OCI-LY7 (cell line): ENCODE results near the gene CPA3. TPM values are rescaled to one million over a fixed set of nuclear protein-coding genes. Genes with fewer than 3 reads are reported as not detected.

Source experiments
- BruUV-seq: library from RNA; stranded (reverse); fragments of 400-500 nt; replicated peaks from 2 replicates; lab custom pipeline; 2021; lab: Mats Ljungman, UMichigan
- CTCF ChIA-PET: fragments of 300-600 bp; sonication (Branson Sonifier 250); formaldehyde crosslinking; loops from one replicate; lab custom pipeline; 2022; ENCODE audit warnings: antibody characterized with exemption; ENCODE audit not compliant: unreplicated experiment; lab: Charles Lee
- POLR2A ChIA-PET: fragments of 300-600 bp; sonication (Branson Sonifier 250); formaldehyde crosslinking; loops from one replicate; lab custom pipeline; 2022; ENCODE audit warnings: antibody characterized with exemption; lab: Charles Lee
- DNase-seq: peaks from one replicate; pipeline ENCODE4 v3.0.0-alpha.2; 2015; ENCODE audit warnings: low spot score
- H2AFZ ChIP-seq: fragments of 200-600 bp; sonication (generic), shearing (Covaris generic); 2 replicates; pipeline ENCODE4 v1.6.1; 2014; ENCODE audit warnings: mild to moderate bottlenecking, antibody characterized with exemption, low read length, moderate library complexity
- H3K27ac ChIP-seq: fragments of 200-600 bp; sonication (generic); 2 replicates; pipeline ENCODE4 v1.5.1; 2014; ENCODE audit warnings: mixed run types, low read depth, mild to moderate bottlenecking, moderate library complexity, low read length, inconsistent platforms; ENCODE audit not compliant: poor library complexity, severe bottlenecking
- H3K36me3 ChIP-seq: fragments of 200-600 bp; sonication (generic); 2 replicates; pipeline ENCODE4 v1.6.1; 2014; ENCODE audit warnings: mild to moderate bottlenecking, antibody characterized with exemption, low read length, moderate library complexity, mixed read lengths; ENCODE audit not compliant: insufficient read depth
- H3K4me1 ChIP-seq: fragments of 200-600 bp; sonication (generic); 2 replicates; pipeline ENCODE4 v1.5.1; 2014; ENCODE audit warnings: mild to moderate bottlenecking, low read length; ENCODE audit not compliant: insufficient read depth, poor library complexity, severe bottlenecking
- H3K4me2 ChIP-seq: fragments of 200-600 bp; sonication (generic); 2 replicates; pipeline ENCODE4 v1.6.1; 2014; ENCODE audit warnings: mild to moderate bottlenecking, low read length
- H3K4me3 ChIP-seq: fragments of 200-600 bp; sonication (generic); 2 replicates; pipeline ENCODE4 v1.5.1; 2014; ENCODE audit warnings: mild to moderate bottlenecking, low read depth, low read length; ENCODE audit not compliant: poor library complexity, severe bottlenecking
- H3K79me2 ChIP-seq: fragments of 200-600 bp; sonication (generic); 2 replicates; pipeline ENCODE4 v1.6.1; 2016; ENCODE audit warnings: low read depth, mild to moderate bottlenecking, low read length, moderate library complexity, mixed read lengths; ENCODE audit not compliant: insufficient read depth
- H3K9me2 ChIP-seq: fragments of 200-600 bp; sonication (generic); 2 replicates; pipeline ENCODE4 v1.6.1; 2016; ENCODE audit warnings: mild to moderate bottlenecking, low read length, mixed read lengths; ENCODE audit not compliant: insufficient read depth
- H3K9me3 ChIP-seq: fragments of 200-600 bp; sonication (generic); 2 replicates; pipeline ENCODE4 v1.6.1; 2014; ENCODE audit warnings: mild to moderate bottlenecking, mixed run types, low read length, mixed read lengths
- H4K20me1 ChIP-seq: fragments of 200-600 bp; sonication (generic); 2 replicates; pipeline ENCODE4 v1.6.1; 2014; ENCODE audit warnings: mild to moderate bottlenecking, antibody characterized with exemption, low read length, moderate library complexity, mixed read lengths; ENCODE audit not compliant: insufficient read depth
- CTCF ChIP-seq: fragments of 200-600 bp; sonication (generic); conservative IDR thresholded peaks from 2 replicates; pipeline ENCODE4 v1.5.1; 2014; ENCODE audit warnings: mild to moderate bottlenecking, antibody characterized with exemption, low read length, moderate library complexity, mixed read lengths
- EZH2phosphoT487 ChIP-seq: fragments of 200-600 bp; sonication (generic); IDR thresholded peaks from 2 replicates; pipeline ENCODE4 v1.6.1; 2018; ENCODE audit warnings: low read depth, borderline replicate concordance, mild to moderate bottlenecking, mixed run types, antibody characterized with exemption, low read length, moderate library complexity, mixed read lengths
- intact Hi-C: fragments of 100-400 bp; cut with micrococcal nuclease; formaldehyde crosslinking; loops from one replicate; pipeline ENCODE4 v1.10.0; 2022; ENCODE audit not compliant: unreplicated experiment
- total RNA-seq, 2 experiments: library from RNA; depleted of rRNA in 1 of 2; stranded (reverse); fragments of >200 nt in 1 of 2; shearing (Covaris generic) in 1 of 2; gene quantifications; 2 replicates each; pipeline ENCODE4 v1.2.3, GENCODE V29; 2014 to 2022

The CPA3 gene
- total RNA-seq, 2 experiments from 2014 or later = not detected

- no peaks in the 10 kb centered on the region for H3K9me2 ChIP-seq
- ChIA-PET CTCF (no interaction called here), POLR2A (interaction anchor here (0.6 to 1.2 kb wide), 4 partner anchors 11 to 42 kb away, joined by 3 read pairs; no protein-coding TSS in a partner anchor)
- DNase-seq = no peak
- no peak overlapping the region for H3K4me3 ChIP-seq
- H3K4me1 ChIP-seq = no peaks in the 10 kb centered on the region
- H3K79me2 ChIP-seq = no peaks in the 10 kb centered on the region
- intact Hi-C loops = no loop called here
- H3K36me3 ChIP-seq = no peaks in the 10 kb centered on the region
- no peaks in the 10 kb centered on the region for H4K20me1 ChIP-seq
- no TSS peak for BruUV-seq
- no peak overlapping the region for H3K27ac ChIP-seq
- H2AFZ ChIP-seq = no peak overlapping the region
- H3K4me2 ChIP-seq = no peak overlapping the region
- TF ChIP-seq EZH2phosphoT487 = no peak
- no peaks in the 10 kb centered on the region for H3K9me3 ChIP-seq
These were observed 51.0 kb downstream of the CPA3 start for GRCh38 chr3:148916132-148916531.

DNA sequence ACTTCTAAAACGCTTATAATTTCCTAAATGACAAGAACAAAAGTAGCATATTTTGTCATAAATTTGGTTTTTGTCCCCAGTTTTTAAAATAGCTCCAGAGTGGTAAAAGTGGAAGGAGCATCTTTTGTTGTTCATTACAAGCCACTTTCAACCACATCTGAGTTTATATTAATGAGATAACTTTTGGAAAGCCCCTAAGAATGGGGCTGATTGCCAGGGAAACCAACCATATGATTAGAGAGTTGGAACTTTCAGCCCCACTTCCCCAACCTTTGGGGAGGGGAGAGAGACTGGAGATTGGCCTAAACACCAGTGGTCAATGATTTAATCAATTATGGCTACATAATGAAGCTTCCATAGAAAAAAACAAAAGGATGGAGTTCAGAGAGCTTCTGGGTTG, 57.4 kb downstream of the CPA3 start:
- no peak overlapping the region for H2AFZ ChIP-seq
- H3K9me3 ChIP-seq = no peaks in the 10 kb centered on the region
- ChIA-PET CTCF (no interaction called here), POLR2A (no interaction called here)
- H3K9me2 ChIP-seq = no peaks in the 10 kb centered on the region
- DNase-seq = no peak
- BruUV-seq = no TSS peak
- no peaks in the 10 kb centered on the region for H3K4me1 ChIP-seq
- H3K27ac ChIP-seq = no peak overlapping the region
- intact Hi-C loops = no loop called here
- no peak overlapping the region for H3K4me2 ChIP-seq
- no peaks in the 10 kb centered on the region for H3K79me2 ChIP-seq
- H3K4me3 ChIP-seq = no peak overlapping the region
- H3K36me3 ChIP-seq = no peaks in the 10 kb centered on the region
- TF ChIP-seq EZH2phosphoT487 (no peak), CTCF (no peak)
- H4K20me1 ChIP-seq = no peaks in the 10 kb centered on the region

DNA sequence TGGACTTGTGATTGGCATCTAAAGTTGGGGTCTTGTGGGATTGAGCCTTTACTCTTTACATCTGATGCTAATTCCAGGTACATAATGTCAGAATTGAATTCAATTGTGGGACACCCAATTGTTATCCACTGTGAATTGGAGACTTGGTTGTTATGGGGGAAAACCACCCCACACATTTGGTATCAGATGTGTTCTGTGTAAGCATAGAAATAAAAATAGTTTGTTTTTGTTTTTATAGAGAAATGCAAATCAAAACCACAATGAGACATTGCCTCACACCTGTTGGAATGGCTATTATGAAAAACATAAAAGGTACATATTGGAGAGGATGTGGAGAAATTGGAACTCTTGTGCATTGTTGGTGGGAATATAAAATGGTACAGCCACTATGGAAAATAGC, 58.5 kb downstream of the CPA3 start:
- H3K4me1 ChIP-seq = no peaks in the 10 kb centered on the region
- no peaks in the 10 kb centered on the region for H3K36me3 ChIP-seq
- H3K79me2 ChIP-seq = no peaks in the 10 kb centered on the region
- POLR2A ChIA-PET = no interaction called here
- CTCF ChIA-PET = no interaction called here
- no peak for TF ChIP-seq EZH2phosphoT487
- TF ChIP-seq CTCF = no peak
- H2AFZ ChIP-seq = no peak overlapping the region
- no peak overlapping the region for H3K4me3 ChIP-seq
- no peak for DNase-seq
- no peaks in the 10 kb centered on the region for H4K20me1 ChIP-seq
- no TSS peak for BruUV-seq
- H3K27ac ChIP-seq = no peak overlapping the region
- no peaks in the 10 kb centered on the region for H3K9me3 ChIP-seq
- no peaks in the 10 kb centered on the region for H3K9me2 ChIP-seq
- H3K4me2 ChIP-seq = no peak overlapping the region
- intact Hi-C loops = no loop called here
